ENCODE data around the gene SLC12A3.
A peak's percentile ranks its signal among the peaks of the same experiment; 100 is the strongest.
"Not testable (repeated sequence)": the region's sequence is repeated elsewhere in the genome, so short reads cannot be mapped to it uniquely, and the experiment has no call there.

The SLC12A3 gene

DNA sequence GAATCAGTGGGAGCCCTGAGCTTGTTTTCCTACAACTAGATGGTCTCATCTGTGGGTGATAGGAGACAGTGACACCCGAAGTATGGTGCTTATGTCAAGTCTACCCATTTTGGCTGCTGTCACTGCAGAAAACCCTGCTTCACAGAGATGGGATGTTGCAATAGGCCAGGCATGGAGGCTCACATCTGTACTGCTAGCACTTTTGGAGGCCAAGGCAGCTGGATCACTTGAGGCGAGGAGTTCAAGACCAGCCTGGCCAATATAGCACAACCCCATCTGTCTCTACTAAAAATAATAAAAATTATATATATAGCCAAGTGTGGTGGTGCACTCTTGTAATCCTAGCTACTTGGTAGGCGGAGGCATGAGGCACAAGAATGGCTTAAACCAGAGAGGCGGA is 64.6 kb downstream of the SLC12A3 start:
- no peak for DNase-seq

DNA sequence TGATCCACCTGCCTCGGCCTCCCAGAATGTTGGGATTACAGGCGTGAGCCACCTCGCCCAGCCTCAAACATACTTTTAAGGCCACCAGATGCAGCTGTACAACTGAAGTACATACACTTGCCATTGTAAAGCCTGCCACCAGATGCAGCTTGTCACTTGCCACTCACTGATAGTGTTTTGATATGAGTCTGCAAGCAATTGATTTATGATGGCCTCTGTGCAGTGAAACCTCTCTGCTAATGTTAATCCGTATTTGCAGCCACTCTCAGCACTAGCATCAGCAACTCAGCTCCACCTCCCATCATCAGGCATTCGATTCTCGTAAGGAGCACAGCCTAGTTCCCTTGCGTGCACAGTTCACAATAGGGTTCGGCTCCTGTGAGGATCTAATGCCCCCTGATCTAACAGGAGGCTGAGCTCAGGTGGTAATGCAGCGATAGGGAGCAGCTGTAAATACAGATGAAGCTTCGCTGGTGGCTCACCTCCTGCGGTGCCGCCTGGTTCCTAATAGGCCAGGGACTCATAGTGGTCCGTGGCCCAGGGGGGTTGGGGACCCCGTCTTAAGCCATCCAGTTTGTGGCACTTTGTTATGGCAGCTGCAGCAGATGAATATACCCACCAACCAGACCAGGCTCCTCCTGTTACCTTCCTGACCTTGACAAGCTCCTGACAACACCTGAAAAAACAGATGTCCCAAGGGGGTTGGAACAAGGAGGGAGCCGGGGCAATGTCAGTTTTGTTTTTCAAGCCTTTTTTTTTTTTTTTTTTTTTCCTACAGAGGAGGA is 65.7 kb downstream of the SLC12A3 start:
- no peak for DNase-seq

DNA sequence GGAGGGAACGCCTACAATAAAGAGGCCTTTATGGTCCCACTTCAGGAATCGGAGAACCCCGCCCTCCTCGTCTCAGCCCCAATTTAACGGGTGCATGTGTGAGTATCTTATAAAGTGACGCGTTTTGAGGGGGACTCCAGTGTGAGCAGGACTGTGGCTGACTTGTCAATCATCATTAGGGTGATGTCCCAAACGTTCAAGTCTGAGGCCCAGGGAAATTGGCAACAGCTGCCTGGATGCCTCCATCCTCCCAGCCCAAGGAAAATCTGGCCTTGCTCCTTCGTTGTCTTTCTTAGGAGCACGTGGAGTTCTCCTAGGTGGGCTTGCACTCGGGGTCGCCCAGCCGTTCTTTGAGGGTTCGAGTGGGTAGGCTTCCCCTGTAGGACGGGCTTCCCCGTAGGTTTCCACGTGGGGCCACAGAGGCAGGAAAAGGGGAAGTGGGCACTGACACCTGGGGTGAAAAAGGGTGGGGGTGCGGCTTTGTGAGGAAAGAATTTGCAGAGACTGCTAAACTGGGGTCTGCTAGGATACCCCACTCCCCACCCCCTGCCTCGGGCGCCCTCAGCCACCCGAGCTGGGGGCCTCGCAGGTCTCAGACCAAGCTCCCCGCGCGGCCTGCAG is 66.4 kb downstream of the SLC12A3 start:
- no peak for DNase-seq

DNA sequence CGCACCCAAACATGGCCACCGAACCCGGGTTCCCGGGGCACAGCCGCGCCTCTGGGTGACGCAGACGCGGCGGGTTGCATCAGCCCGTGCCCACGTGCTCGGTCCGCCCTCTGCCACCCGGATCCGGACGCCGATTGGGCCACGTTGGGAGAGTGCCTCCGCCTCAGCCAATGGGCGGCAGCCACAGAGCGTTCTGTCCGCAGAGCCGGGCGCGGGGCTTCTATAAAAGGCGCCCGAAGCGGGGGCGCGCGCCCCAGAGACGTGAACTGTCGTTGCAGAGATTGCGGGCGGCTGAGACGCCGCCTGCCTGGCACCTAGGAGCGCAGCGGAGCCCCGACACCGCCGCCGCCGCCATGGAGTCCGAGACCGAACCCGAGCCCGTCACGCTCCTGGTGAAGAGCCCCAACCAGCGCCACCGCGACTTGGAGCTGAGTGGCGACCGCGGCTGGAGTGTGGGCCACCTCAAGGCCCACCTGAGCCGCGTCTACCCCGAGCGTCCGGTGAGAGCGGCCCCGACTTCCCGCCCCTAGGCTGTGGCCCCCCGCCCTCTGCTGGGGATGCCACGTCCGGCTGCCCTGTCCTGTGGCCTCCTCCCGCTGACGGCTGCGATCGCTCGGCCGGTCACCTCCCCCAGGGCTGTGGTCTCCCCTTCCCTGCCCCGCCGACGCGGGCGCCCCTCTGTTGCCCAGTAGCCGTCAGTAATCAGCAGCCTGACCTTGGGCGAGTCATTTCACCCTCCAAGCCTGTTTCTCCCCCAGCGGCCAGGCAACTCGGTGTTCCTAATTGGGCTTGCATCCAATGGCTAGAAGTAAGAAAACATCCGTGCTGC is 67.1 kb downstream of the SLC12A3 start, which contains the start of gene HERPUD1:
HERPUD1 (plus strand) TSS at position 251 of the 829 bp plus-strand sequence; CDS start at position 354, 103 bp downstream.
- peak; percentile 98 for DNase-seq

DNA sequence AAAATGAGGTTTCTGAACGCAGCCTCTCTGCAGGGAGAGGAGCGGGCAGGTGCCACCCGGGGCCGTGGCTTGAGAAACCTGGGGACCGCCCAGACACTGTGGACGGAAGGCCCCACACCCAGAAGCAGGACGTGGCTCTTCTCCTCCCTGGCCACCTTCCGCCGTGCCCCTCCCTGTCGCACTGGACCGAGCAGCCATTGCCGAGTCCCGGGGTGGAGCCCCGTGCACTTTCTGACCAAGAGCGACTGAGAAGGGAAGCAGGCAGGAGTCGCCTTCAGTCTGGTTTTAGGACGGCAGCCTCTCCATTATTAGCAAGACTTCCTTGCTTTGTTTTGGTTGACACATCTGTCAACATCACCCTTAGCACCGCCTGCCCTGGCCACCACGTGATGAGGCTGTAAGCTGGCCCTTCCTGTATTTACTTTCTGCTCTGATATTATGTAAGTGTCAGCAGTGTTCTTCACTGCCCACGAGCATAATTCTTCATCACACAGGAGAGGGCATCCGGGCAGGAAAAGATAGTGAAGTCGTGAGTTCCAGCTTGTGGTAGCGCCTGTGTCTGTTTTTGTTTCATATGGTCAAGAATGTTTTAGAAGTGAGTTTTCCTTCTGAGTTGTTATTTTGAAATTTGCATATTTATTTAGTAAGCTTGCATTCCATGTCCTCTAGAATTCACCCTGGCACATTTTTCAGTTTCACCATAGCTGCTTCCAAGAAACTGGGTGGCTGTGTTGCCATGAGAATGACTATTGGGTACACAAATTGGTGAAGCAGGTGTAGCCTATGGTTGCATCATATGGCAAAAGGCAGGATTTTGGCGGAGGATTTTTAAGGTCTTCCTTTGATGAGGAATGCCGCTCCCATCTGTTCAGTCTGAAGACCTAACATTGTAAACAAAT is 68.0 kb downstream of the SLC12A3 start:
- DNase-seq = peak; percentile 20

DNA sequence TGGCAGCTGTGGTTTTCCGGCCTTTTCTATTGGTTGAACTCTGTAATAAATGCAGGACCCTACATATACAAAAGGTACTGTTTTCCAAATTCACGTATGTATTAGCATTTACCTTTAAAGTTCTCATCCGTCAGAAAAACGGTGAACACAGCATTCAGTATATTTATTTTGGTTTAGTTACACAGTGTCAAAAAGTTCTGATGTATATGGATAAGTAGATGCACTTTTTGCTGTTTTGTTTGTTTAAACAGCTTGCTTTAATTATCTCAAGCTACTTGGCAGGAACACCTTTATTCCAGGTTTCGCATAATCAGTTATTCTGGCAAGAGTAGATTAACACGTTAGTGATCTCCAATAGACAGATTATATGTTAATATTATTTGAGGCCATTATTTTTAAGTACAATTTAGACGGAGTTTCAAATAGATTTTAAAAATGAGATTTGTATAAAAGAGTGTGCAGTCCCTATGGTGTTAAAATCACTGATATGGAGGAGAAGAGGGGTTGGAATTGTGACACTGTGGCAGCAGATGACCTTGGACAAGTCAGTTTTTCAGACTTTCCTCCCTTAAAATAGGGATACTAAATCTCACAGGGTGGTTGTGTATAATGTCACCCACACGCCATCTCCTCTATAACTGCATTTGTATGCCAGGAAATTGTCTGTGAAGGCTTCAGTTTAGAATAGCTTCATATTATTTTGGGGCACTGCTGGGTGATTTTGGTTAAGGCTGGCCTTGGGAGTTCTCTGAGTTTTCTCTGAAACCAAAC is 69.0 kb downstream of the SLC12A3 start:
- no peak for DNase-seq

DNA sequence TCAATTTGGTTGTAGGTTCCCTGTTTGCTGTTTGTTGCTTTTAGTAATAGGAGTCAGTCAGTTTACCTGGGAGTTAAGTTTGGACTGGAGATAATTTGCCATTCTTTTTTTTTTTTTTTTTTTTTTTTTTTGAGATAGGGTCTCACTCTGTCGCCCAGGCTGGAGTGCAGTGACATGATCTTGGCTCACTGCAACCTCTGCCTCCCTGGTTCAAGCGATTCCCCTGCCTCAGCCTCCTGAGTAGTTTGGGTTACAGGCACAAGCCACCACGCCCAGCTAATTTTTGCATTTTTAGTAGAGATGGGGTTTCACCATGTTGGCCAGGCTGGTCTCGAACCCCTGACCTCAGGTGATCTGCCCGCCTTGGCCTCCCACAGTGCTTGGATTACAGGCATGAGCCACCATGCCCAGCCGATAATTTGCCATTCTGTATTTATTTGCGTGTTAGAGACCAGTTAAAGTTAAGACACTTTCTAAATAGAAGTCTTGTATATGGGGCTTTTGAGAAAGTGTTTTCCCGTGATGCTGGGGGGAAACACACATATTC is 69.7 kb downstream of the SLC12A3 start:
- not testable (repeated sequence) for DNase-seq

DNA sequence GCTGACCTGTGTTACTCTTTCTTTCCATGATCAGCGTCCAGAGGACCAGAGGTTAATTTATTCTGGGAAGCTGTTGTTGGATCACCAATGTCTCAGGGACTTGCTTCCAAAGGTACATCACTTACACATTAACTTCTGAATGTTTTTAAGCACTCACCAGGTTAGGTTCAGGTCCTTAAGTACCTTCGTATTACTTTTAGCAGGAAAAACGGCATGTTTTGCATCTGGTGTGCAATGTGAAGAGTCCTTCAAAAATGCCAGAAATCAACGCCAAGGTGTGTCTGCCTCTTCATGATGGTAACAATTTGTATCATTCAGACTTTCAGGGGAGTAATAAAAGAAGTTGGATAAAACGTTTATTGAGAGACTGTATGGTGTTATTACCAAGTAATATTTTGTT is 70.2 kb downstream of the SLC12A3 start:
- DNase-seq = no peak

DNA sequence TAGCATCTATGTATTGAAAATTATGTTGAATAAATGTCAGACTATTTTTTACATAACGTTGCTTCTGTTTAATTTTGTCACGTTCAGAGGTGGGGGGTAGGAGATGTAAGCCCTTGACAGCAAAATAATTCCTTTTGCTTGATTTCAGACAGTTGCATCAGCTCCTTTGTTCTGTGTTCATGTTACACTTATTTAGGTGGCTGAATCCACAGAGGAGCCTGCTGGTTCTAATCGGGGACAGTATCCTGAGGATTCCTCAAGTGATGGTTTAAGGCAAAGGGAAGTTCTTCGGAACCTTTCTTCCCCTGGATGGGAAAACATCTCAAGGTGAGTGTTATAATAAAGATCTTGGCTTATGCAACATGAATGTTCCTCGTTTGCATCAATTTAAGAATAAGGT is 71.5 kb downstream of the SLC12A3 start:
- no peak for DNase-seq

DNA sequence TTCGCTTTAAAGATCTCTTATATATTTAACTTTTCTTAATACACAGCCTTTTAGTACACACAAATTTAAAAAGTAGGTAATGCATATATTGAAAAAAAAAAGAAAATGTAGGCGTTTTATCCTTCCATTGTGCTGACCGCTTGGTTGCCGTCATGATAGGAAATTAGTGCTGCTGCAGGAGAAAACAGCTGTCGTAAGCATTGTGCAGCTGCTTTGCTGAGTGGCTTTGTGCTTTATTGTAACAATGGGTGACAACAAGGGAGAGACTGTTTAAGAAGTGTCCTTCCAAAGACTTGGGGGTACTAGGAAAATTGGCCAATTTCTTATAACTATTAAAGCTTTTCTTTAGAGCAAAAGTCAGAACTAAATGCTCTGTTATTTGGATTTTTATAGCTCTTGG is 71.9 kb downstream of the SLC12A3 start:
- DNase-seq = no peak

DNA sequence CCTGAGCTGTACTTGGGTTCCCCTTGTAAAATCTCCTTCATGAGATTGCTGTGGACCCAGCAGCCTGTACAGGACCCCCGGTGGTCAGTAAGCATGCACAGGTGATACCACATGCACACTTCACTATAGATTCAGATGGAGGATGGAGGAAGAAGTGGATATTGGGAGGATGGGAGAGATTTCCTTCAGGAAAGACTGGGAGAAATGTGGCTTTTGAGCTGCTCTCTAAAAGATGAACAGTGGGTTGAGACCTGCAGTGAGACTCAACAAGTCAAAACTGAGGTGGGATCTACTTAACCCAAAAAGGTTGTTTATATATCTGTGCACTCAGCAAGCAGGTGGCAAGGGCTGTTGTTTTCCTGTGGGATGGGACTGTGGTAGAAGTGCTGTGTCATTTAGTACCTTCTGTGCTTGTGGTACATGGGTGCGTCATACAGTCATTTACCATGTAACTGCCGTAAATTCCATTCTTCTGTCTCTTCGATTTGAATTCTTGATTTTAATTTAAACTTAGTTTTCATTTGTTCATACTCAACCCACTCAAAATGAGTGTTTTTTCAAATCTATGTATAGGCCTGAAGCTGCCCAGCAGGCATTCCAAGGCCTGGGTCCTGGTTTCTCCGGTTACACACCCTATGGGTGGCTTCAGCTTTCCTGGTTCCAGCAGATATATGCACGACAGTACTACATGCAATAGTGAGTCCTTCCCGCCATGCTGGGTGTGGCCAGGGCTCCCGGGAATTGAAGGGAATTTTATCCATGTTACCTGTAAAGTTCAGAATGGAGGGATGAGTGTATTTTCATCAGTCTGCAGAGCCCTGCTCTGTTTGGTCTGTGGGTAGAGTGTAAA is 73.9 kb downstream of the SLC12A3 start:
- DNase-seq = no peak

DNA sequence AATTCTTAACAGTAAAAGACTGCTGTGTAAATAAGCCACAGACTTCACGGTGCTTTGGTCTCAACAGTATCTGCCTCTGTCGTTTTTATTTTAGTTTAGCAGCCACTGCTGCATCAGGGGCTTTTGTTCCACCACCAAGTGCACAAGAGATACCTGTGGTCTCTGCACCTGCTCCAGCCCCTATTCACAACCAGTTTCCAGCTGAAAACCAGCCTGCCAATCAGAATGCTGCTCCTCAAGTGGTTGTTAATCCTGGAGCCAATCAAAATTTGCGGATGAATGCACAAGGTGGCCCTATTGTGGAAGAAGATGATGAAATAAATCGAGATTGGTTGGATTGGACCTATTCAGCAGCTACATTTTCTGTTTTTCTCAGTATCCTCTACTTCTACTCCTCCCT is 74.8 kb downstream of the SLC12A3 start:
- no peak for DNase-seq

DNA sequence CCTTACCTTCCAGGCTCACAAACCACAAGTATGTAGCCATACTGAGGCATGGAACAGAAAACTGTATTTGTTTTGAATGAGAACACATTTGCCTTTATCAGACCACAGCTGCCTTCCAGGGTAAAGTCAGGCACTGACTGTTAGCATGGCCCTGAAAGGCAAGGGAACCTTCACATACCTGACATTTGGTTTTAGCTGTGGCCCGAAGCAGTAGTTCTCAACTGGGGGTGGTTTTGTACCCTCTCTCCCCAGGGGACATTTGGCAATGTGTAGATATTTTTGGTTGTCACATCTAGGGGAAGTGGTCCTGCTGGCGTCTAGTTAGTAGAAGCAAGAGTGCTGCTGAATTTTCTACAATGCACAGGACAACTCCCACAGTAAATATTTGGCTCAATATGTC is 76.1 kb downstream of the SLC12A3 start:
- no peak for DNase-seq

DNA sequence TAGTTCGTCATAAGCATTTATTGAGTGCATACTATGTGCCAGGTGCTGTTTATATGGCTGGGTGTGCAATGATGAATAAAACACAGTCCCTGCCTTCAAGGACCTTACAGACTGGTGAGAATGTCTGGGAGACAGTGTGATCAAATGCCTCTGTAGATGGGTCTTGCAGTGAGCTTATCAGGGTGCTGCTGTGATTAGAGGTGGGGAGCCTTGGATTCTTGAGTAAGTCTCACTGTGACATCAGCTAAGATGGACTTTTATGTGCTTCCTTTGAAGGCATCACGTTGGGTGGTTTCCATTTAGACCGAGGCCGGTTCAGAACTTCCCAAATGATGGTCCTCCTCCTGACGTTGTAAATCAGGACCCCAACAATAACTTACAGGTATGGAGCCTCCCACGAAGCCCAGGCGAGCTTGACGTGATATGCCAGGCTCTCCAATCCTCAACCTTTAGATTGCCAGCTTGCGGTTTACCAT is 76.9 kb downstream of the SLC12A3 start:
- no peak for DNase-seq

DNA sequence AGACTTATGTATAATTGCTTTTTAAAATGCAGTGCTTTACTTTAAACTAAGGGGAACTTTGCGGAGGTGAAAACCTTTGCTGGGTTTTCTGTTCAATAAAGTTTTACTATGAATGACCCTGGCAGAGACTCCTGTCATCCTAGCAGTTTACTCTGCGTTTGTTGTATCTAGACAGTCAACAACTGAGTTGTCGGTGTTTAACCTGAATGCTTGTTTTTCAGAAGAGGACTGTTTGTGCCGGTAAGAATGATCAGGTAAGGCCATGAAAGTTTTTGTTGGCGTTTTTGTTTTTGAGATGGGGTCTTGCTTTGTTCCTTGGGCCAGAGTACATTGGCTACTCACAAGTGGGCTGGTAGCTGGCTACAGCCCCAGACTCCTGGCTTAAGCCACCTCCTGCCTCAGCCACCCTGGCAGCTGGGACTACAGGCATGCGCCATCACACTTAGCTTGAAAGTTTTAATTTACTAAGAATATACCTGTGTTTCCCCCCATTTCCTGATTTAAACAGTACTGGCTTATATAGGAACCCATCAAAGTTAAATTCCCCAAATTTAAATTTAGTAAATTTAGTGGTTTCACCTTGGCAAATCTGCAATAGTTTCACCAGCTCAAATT is 78.9 kb downstream of the SLC12A3 start:
- DNase-seq = no peak

DNA sequence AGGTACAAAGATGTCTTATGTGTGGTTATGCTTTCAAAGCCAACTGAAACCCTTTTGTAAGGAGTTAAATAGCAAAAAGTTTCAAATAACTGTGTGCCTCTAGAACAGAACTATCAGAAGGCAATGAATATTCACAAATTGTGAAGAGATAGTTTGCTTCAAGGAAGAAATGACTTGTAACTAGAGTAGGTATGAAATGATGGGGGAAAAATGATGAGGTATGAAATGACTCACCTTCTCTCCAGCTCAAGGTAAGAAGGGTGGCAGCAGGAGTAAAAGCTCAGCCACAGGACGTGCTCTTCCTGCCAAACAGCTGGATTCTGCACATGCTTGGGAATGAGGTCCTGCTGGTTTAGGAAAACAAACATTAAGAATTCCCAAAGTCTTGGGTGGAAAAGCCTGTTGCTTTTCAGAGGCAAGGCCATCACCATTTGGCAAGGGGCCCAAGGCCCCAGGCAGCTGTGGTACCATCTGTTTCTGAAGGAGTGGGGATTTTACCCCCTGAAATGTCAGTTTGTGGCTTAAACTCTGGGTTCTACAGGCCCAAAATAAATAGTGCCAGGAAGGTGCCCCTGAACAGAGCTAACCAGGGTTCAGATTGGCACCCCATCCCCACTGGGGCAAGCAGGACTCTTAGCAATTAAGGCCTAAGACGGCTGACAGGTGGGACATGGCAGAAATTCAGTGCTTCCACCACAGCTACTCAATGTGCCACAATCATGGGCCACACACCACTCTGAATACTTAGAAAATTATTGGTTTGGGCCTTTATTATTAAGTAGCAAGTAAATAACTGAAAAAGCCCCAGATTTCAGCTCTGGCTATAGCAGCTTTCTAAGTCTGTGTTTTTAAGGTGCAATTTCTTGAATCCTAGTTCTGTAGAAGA is 80.2 kb downstream of the SLC12A3 start:
- DNase-seq = no peak

DNA sequence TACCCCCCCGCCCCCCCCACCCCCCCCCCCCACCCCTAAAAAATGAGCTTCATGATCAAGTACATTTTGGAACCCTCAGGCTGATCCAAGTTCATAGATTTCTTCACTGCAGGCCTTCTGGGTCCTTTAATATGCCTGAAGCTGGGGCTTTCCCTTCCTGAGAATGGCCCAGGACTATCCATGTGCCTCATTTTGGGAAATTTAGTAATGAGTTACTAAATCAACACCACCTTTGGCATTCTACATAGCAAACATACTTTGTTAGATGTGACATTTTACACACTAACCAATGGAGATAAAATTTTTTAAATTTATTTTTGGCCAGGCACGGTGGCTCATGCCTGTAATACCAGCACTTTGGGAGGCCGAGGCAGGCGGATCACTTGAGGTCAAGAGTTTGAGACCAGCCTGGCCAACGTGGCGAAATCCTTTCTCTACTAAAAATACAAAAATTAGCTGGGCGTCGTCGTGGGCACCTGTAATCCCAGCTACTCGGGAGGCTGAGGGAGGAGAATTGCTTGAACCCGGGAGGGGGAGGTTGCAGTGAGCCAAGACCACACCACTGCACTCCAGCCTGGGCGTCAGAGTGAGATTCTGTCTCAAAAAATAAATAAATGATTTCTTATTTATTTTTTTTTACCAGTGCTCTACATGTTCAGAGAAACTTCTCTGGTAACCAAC is 81.0 kb downstream of the SLC12A3 start:
- DNase-seq = no peak

All from activated CD4-positive, alpha-beta T cell treated with anti-CD3 and anti-CD28 coated beads, Interleukin-2, amount 50 U/mL, for 1 hour (primary cell).